Neuronal stem cell (in vitro differentiated cells): ENCODE measurements around the gene TM9SF3.

Experiments
- DNase-seq: peaks from one replicate; pipeline ENCODE4 v3.0.0-alpha.2; 2013; ENCODE audit warnings: low spot score
- H2AFZ ChIP-seq: one replicate; pipeline ENCODE4 v1.6.1; 2013; ENCODE audit warnings: mild to moderate bottlenecking, low read length, inconsistent platforms
- H2AK5ac ChIP-seq: 2 replicates; pipeline ENCODE4 v1.6.1; 2013; ENCODE audit warnings: low read depth, mild to moderate bottlenecking, inconsistent platforms, low read length, moderate library complexity, mixed read lengths
- H2BK120ac ChIP-seq: 2 replicates; pipeline ENCODE4 v1.6.1; 2013; ENCODE audit warnings: low read depth, mild to moderate bottlenecking, inconsistent platforms, low read length, moderate library complexity, mixed read lengths
- H2BK12ac ChIP-seq: one replicate; pipeline ENCODE4 v1.6.1; 2013; ENCODE audit warnings: low read length, inconsistent platforms
- H2BK15ac ChIP-seq: 2 replicates; pipeline ENCODE4 v1.6.1; 2013; ENCODE audit warnings: mild to moderate bottlenecking, low read length, inconsistent platforms, mixed read lengths
- H2BK5ac ChIP-seq: one replicate; pipeline ENCODE4 v1.6.1; 2013; ENCODE audit warnings: inconsistent platforms, mild to moderate bottlenecking, low read length, moderate library complexity
- H3K14ac ChIP-seq: one replicate; pipeline ENCODE4 v1.6.1; 2013; ENCODE audit warnings: low read length, inconsistent platforms
- H3K18ac ChIP-seq: 2 replicates; pipeline ENCODE4 v1.6.1; 2013; ENCODE audit warnings: low read length, inconsistent platforms
- H3K23ac ChIP-seq: 2 replicates; pipeline ENCODE4 v1.6.1; 2013; ENCODE audit warnings: low read depth, mild to moderate bottlenecking, mixed read lengths, low read length, inconsistent platforms; ENCODE audit not compliant: poor library complexity
- H3K27ac ChIP-seq: replicated peaks from 3 replicates; pipeline ENCODE4 v1.5.1; 2013; ENCODE audit warnings: low read length, inconsistent platforms
- H3K27me3 ChIP-seq, 3 experiments: 2 replicates each; pipeline ENCODE4 v1.6.1; 2013; ENCODE audit warnings: low read length in 3 of 3, mild to moderate bottlenecking in 2 of 3, inconsistent platforms in 1 of 3, low read depth in 1 of 3, mixed read lengths in 1 of 3, moderate library complexity in 1 of 3; ENCODE audit not compliant: control insufficient read depth in 3 of 3, insufficient read depth in 3 of 3
- H3K36me3 ChIP-seq, 2 donors: replicated peaks in 1 of 2; 2 replicates each; pipeline ENCODE4 v1.6.1; 2013; ENCODE audit warnings: low read length in 2 of 2; ENCODE audit not compliant: control insufficient read depth in 2 of 2, insufficient read depth in 2 of 2
- H3K4ac ChIP-seq: 2 replicates; pipeline ENCODE4 v1.6.1; 2013; ENCODE audit warnings: inconsistent platforms, mild to moderate bottlenecking, low read length, moderate library complexity
- H3K4me1 ChIP-seq, 2 donors: 1 replicate in 1 of 2; 2 replicates in 1 of 2; pipeline ENCODE4 v1.6.1; 2013; ENCODE audit warnings: low read length in 2 of 2, low read depth in 1 of 2; ENCODE audit not compliant: control insufficient read depth in 2 of 2, insufficient read depth in 1 of 2
- H3K4me2 ChIP-seq: one replicate; pipeline ENCODE4 v1.6.1; 2013; ENCODE audit warnings: mild to moderate bottlenecking, low read length, inconsistent platforms; ENCODE audit not compliant: insufficient read depth, poor library complexity, severe bottlenecking
- H3K4me3 ChIP-seq, 2 donors: 2 replicates each; pipeline ENCODE4 v1.5.1; 2013; ENCODE audit warnings: low read length in 2 of 2, mild to moderate bottlenecking in 2 of 2, inconsistent platforms in 1 of 2, moderate library complexity in 1 of 2
- H3K79me1 ChIP-seq: one replicate; pipeline ENCODE4 v1.6.1; 2013; ENCODE audit warnings: low read depth, mild to moderate bottlenecking, inconsistent platforms, low read length, moderate library complexity
- H3K9ac ChIP-seq: one replicate; pipeline ENCODE4 v1.6.1; 2013; ENCODE audit warnings: mild to moderate bottlenecking, low read depth, low read length, inconsistent platforms; ENCODE audit not compliant: poor library complexity
- H3K9me3 ChIP-seq, 2 donors: replicated peaks in 1 of 2; 2 replicates each; pipeline versions ENCODE3 to v1.6.1; 2013; ENCODE audit warnings: low read length in 2 of 2, mild to moderate bottlenecking in 2 of 2, inconsistent platforms in 1 of 2, low read depth in 1 of 2, mixed read lengths in 1 of 2, moderate library complexity in 1 of 2; ENCODE audit not compliant: control insufficient read depth in 2 of 2, insufficient read depth in 1 of 2
- H4K8ac ChIP-seq: one replicate; pipeline ENCODE4 v1.6.1; 2013; ENCODE audit warnings: low read depth, mild to moderate bottlenecking, inconsistent platforms, low read length, moderate library complexity
- H4K91ac ChIP-seq: one replicate; pipeline ENCODE4 v1.6.1; 2013; ENCODE audit warnings: low read length, low read depth, mild to moderate bottlenecking, inconsistent platforms; ENCODE audit not compliant: poor library complexity
- WGBS, 2 donors: extraction: QIAGEN DNeasy Blood & Tissue Kit; methylation state at CpG; one replicate each; pipeline ENCODE4 v1.1.7; 2013; ENCODE audit warnings: missing lambda C conversion rate in 2 of 2, mixed read lengths in 1 of 2; ENCODE audit not compliant: insufficient read length in 2 of 2, insufficient replicate concordance in 1 of 2; ENCODE audit errors: extremely low coverage in 2 of 2; 5-methylcytosine and 5-hydroxymethylcytosine counted together

Gene TM9SF3

GRCh38 chr10:96585736-96586418, 935 bp downstream of the TM9SF3 start:
- Histone ChIP-seq H3K4me2 (peak overlapping the region; percentile 89), H2BK120ac (no peak overlapping the region), H2BK15ac (no peak overlapping the region), H3K9me3 (no peaks in the 10 kb centered on the region), H3K27me3 (no peaks in the 10 kb centered on the region), H2BK5ac (peak overlapping the region; percentile 87), H3K79me1 (peaks cover 8% of the 10 kb centered on the region), H3K23ac (no peak overlapping the region), H3K4ac (peak overlapping the region; percentile 84), H2BK12ac (no peak overlapping the region), H3K4me3 (peak overlapping the region; percentile 74 to 97), H3K4me1 (peaks cover 4 to 15% of the 10 kb centered on the region in 2 donors), H3K18ac (peak overlapping the region; percentile 99), H3K9ac (peak overlapping the region; percentile 99), H3K14ac (no peak overlapping the region), H3K27ac (peak overlapping the region; percentile 59), H3K36me3 (peaks cover 0 to 5% of the 10 kb centered on the region in 2 donors), H4K91ac (no peak overlapping the region), H4K8ac (no peak overlapping the region), H2AFZ (peak overlapping the region; percentile 96), H2AK5ac (peak overlapping the region; percentile 96)
- no CpG with 5 or more reads among the region's 20 CpGs for WGBS, 2 donors
- DNase-seq = no peak

GRCh38 chr10:96584474-96584873, 2.3 kb downstream of the TM9SF3 start:
- no CpG with 5 or more reads among the region's 9 CpGs for WGBS, 2 donors
- H3K9me3 ChIP-seq = no peaks in the 10 kb centered on the region
- peaks cover 0 to 5% of the 10 kb centered on the region in 2 donors for H3K36me3 ChIP-seq
- H2AK5ac ChIP-seq = no peak overlapping the region
- peaks cover 6 to 15% of the 10 kb centered on the region in 2 donors for H3K4me1 ChIP-seq
- no peak overlapping the region for H2BK15ac ChIP-seq
- no peak overlapping the region for H4K8ac ChIP-seq
- no peak overlapping the region for H3K4me2 ChIP-seq
- H3K14ac ChIP-seq = no peak overlapping the region
- no peak overlapping the region for H3K18ac ChIP-seq
- H3K27me3 ChIP-seq = no peaks in the 10 kb centered on the region
- no peak overlapping the region for H4K91ac ChIP-seq
- no peak overlapping the region for H2BK120ac ChIP-seq
- H3K9ac ChIP-seq = no peak overlapping the region
- H2BK12ac ChIP-seq = no peak overlapping the region
- no peak overlapping the region for H2AFZ ChIP-seq
- H2BK5ac ChIP-seq = no peak overlapping the region
- H3K4me3 ChIP-seq = no peak overlapping the region
- H3K4ac ChIP-seq = no peak overlapping the region
- no peak for DNase-seq
- H3K27ac ChIP-seq = no peak overlapping the region
- H3K79me1 ChIP-seq = peaks cover 8% of the 10 kb centered on the region
- H3K23ac ChIP-seq = no peak overlapping the region

- Histone ChIP-seq H3K4me2 (no peak overlapping the region), H2AFZ (no peak overlapping the region), H3K36me3 (peaks cover 0 to 5% of the 10 kb centered on the region in 2 donors), H3K9me3 (no peaks in the 10 kb centered on the region), H3K27me3 (no peaks in the 10 kb centered on the region), H4K91ac (no peak overlapping the region), H3K4me3 (no peak overlapping the region), H3K9ac (no peak overlapping the region), H2BK5ac (no peak overlapping the region), H4K8ac (no peak overlapping the region), H3K79me1 (peaks cover 8% of the 10 kb centered on the region), H3K4me1 (peaks cover 6 to 15% of the 10 kb centered on the region in 2 donors), H3K18ac (no peak overlapping the region), H2BK12ac (no peak overlapping the region), H3K14ac (no peak overlapping the region), H2BK15ac (no peak overlapping the region), H2BK120ac (no peak overlapping the region), H3K4ac (no peak overlapping the region), H2AK5ac (no peak overlapping the region), H3K27ac (no peak overlapping the region), H3K23ac (no peak overlapping the region)
- no CpG with 5 or more reads among the region's 1 CpG for WGBS, 2 donors
- DNase-seq = no peak
These were observed 2.8 kb downstream of the TM9SF3 start for GRCh38 chr10:96584035-96584434.

- Histone ChIP-seq H3K27ac (no peak overlapping the region), H3K9me3 (no peaks in the 10 kb centered on the region), H3K9ac (no peak overlapping the region), H2BK120ac (no peak overlapping the region), H3K79me1 (no peaks in the 10 kb centered on the region), H3K4me1 (peaks cover 0 to 1% of the 10 kb centered on the region in 2 donors), H3K27me3 (no peaks in the 10 kb centered on the region), H3K4ac (no peak overlapping the region), H2AFZ (no peak overlapping the region), H2AK5ac (no peak overlapping the region), H3K36me3 (peaks cover 0 to 29% of the 10 kb centered on the region in 2 donors), H3K23ac (no peak overlapping the region), H3K14ac (no peak overlapping the region), H3K18ac (no peak overlapping the region), H2BK12ac (no peak overlapping the region), H3K4me2 (no peak overlapping the region), H4K91ac (no peak overlapping the region), H2BK15ac (no peak overlapping the region), H2BK5ac (no peak overlapping the region), H3K4me3 (no peak overlapping the region), H4K8ac (no peak overlapping the region)
- no peak for DNase-seq
- WGBS, 2 donors = no CpG with 5 or more reads among the region's 2 CpGs
These were observed 7.7 kb downstream of the TM9SF3 start for GRCh38 chr10:96579133-96579532.
